Mesendoderm (in vitro differentiated cells): Measurements from ENCODE around the gene CTIF.

ENCODE experiments used
- DNase-seq: peaks from one replicate; pipeline ENCODE4 v3.0.0; 2013
- H2AK5ac ChIP-seq: 2 replicates; pipeline ENCODE4 v1.6.1; 2013; ENCODE audit warnings: low read length, inconsistent platforms
- H2BK120ac ChIP-seq: 2 replicates; pipeline ENCODE4 v1.6.1; 2013; ENCODE audit warnings: low read depth, mild to moderate bottlenecking, low read length, moderate library complexity, mixed read lengths
- H2BK15ac ChIP-seq: replicated peaks from 2 replicates; pipeline ENCODE4 v1.6.1; 2013; ENCODE audit warnings: low read depth, mild to moderate bottlenecking, moderate library complexity
- H2BK5ac ChIP-seq: 2 replicates; pipeline ENCODE4 v1.6.1; 2013; ENCODE audit warnings: low read length, inconsistent platforms
- H3K18ac ChIP-seq: 2 replicates; pipeline ENCODE4 v1.6.1; 2013; ENCODE audit warnings: mild to moderate bottlenecking, low read length, mixed read lengths
- H3K23ac ChIP-seq: one replicate; pipeline ENCODE4 v1.6.1; 2013; ENCODE audit warnings: low read length
- H3K27ac ChIP-seq: 2 replicates; pipeline ENCODE4 v1.5.1; 2013; ENCODE audit warnings: low read depth, mild to moderate bottlenecking, inconsistent platforms, low read length, moderate library complexity
- H3K27me3 ChIP-seq: 2 replicates; pipeline ENCODE4 v1.6.1; 2013; ENCODE audit warnings: low read length, control low read depth, mild to moderate bottlenecking, inconsistent platforms; ENCODE audit not compliant: insufficient read depth, poor library complexity
- H3K36me3 ChIP-seq: 2 replicates; pipeline ENCODE4 v1.6.1; 2013; ENCODE audit warnings: low read length, inconsistent platforms; ENCODE audit not compliant: control insufficient read depth, insufficient read depth
- H3K4ac ChIP-seq: one replicate; pipeline ENCODE4 v1.6.1; 2013; ENCODE audit warnings: low read depth, mild to moderate bottlenecking, low read length, moderate library complexity
- H3K4me1 ChIP-seq: 2 replicates; pipeline ENCODE4 v1.6.1; 2013; ENCODE audit warnings: low read depth, low read length, inconsistent platforms; ENCODE audit not compliant: control insufficient read depth
- H3K4me2 ChIP-seq: 2 replicates; pipeline ENCODE4 v1.6.1; 2013; ENCODE audit warnings: low read length
- H3K4me3 ChIP-seq: 2 replicates; pipeline ENCODE4 v1.5.1; 2013; ENCODE audit warnings: mild to moderate bottlenecking, low read length
- H3K56ac ChIP-seq: one replicate; pipeline ENCODE4 v1.6.1; 2013; ENCODE audit warnings: low read length
- H3K79me1 ChIP-seq: 2 replicates; pipeline ENCODE4 v1.6.1; 2013; ENCODE audit warnings: low read length, inconsistent platforms
- H3K79me2 ChIP-seq: 2 replicates; pipeline ENCODE4 v1.6.1; 2013; ENCODE audit warnings: mild to moderate bottlenecking, low read length; ENCODE audit not compliant: control insufficient read depth, insufficient read depth
- H3K9ac ChIP-seq: 2 replicates; pipeline ENCODE4 v1.6.1; 2013; ENCODE audit warnings: low read length, inconsistent platforms
- H4K5ac ChIP-seq: one replicate; pipeline ENCODE4 v1.6.1; 2013; ENCODE audit warnings: low read length
- H4K8ac ChIP-seq: one replicate; pipeline ENCODE4 v1.6.1; 2013; ENCODE audit warnings: low read depth, mild to moderate bottlenecking, control low read depth, low read length, moderate library complexity
- WGBS: extraction: QIAGEN DNeasy Blood & Tissue Kit; methylation state at CpG from one replicate; pipeline ENCODE4 v1.1.7; 2013; ENCODE audit warnings: low lambda C conversion rate, missing lambda C conversion rate; ENCODE audit not compliant: insufficient coverage; ENCODE audit errors: extremely low coverage; 5-methylcytosine and 5-hydroxymethylcytosine counted together

The CTIF gene

GRCh38 chr18:48815179-48815515 lies 276.3 kb downstream of the CTIF start:
- no peak for DNase-seq
- Histone ChIP-seq H3K79me1 (no peaks in the 10 kb centered on the region), H4K5ac (no peak overlapping the region), H3K4me1 (peaks cover 10% of the 10 kb centered on the region), H2BK5ac (no peak overlapping the region), H3K4me2 (no peak overlapping the region), H3K27ac (no peak overlapping the region), H3K4ac (no peak overlapping the region), H3K23ac (no peak overlapping the region), H3K56ac (no peak overlapping the region), H4K8ac (no peak overlapping the region), H3K9ac (no peak overlapping the region), H3K79me2 (no peaks in the 10 kb centered on the region), H3K4me3 (no peak overlapping the region), H3K18ac (no peak overlapping the region), H2AK5ac (no peak overlapping the region), H3K36me3 (no peaks in the 10 kb centered on the region), H2BK120ac (no peak overlapping the region), H2BK15ac (no peak overlapping the region), H3K27me3 (no peaks in the 10 kb centered on the region)
- no CpG with 5 or more reads among the region's 1 CpG for WGBS

GRCh38 chr18:48815581-48816324 lies 276.9 kb downstream of the CTIF start:
- Histone ChIP-seq H2BK15ac (no peak overlapping the region), H3K18ac (no peak overlapping the region)
- no peak for DNase-seq

GRCh38 chr18:48816554-48816953 lies 277.7 kb downstream of the CTIF start:
- no peak overlapping the region for H3K23ac ChIP-seq
- H3K4ac ChIP-seq = no peak overlapping the region
- H3K4me3 ChIP-seq = no peak overlapping the region
- no peak overlapping the region for H3K18ac ChIP-seq
- no peak for DNase-seq
- H2AK5ac ChIP-seq = no peak overlapping the region
- H3K79me1 ChIP-seq = no peaks in the 10 kb centered on the region
- H3K79me2 ChIP-seq = no peaks in the 10 kb centered on the region
- no peaks in the 10 kb centered on the region for H3K36me3 ChIP-seq
- no peaks in the 10 kb centered on the region for H3K27me3 ChIP-seq
- no peak overlapping the region for H3K9ac ChIP-seq
- no peak overlapping the region for H3K27ac ChIP-seq
- WGBS = no CpG with 5 or more reads among the region's 7 CpGs
- peaks cover 10% of the 10 kb centered on the region for H3K4me1 ChIP-seq
- H3K56ac ChIP-seq = no peak overlapping the region
- H2BK15ac ChIP-seq = no peak overlapping the region
- no peak overlapping the region for H2BK5ac ChIP-seq
- no peak overlapping the region for H3K4me2 ChIP-seq
- no peak overlapping the region for H2BK120ac ChIP-seq
- H4K5ac ChIP-seq = no peak overlapping the region
- H4K8ac ChIP-seq = no peak overlapping the region

More at GRCh38 chr18:48815581-48816324, 276.9 kb downstream of the CTIF start:
- H3K4me3 ChIP-seq = no peak overlapping the region
- no peak overlapping the region for H3K27ac ChIP-seq
- no peaks in the 10 kb centered on the region for H3K27me3 ChIP-seq
- H2BK5ac ChIP-seq = no peak overlapping the region
- H3K4ac ChIP-seq = no peak overlapping the region
- H3K36me3 ChIP-seq = no peaks in the 10 kb centered on the region
- no peak overlapping the region for H2BK120ac ChIP-seq
- peak overlapping the region; percentile 6 for H2AK5ac ChIP-seq
- no peak overlapping the region for H3K56ac ChIP-seq
- no peak overlapping the region for H4K8ac ChIP-seq
- no peaks in the 10 kb centered on the region for H3K79me1 ChIP-seq
- no peak overlapping the region for H3K9ac ChIP-seq
- H3K4me1 ChIP-seq = peaks cover 10% of the 10 kb centered on the region
- no peak overlapping the region for H4K5ac ChIP-seq
- no peaks in the 10 kb centered on the region for H3K79me2 ChIP-seq
- WGBS = no CpG with 5 or more reads among the region's 5 CpGs
- H3K23ac ChIP-seq = no peak overlapping the region
- H3K4me2 ChIP-seq = no peak overlapping the region

- no peak overlapping the region for H3K4me2 ChIP-seq
- no peak overlapping the region for H4K5ac ChIP-seq
- H2BK5ac ChIP-seq = no peak overlapping the region
- H3K4me1 ChIP-seq = peaks cover 10% of the 10 kb centered on the region
- no peaks in the 10 kb centered on the region for H3K36me3 ChIP-seq
- H2BK120ac ChIP-seq = no peak overlapping the region
- no peak overlapping the region for H4K8ac ChIP-seq
- H3K56ac ChIP-seq = no peak overlapping the region
- no peak overlapping the region for H3K4me3 ChIP-seq
- H2BK15ac ChIP-seq = no peak overlapping the region
- no peak for DNase-seq
- no peak overlapping the region for H3K4ac ChIP-seq
- no peaks in the 10 kb centered on the region for H3K27me3 ChIP-seq
- H3K79me1 ChIP-seq = no peaks in the 10 kb centered on the region
- H3K9ac ChIP-seq = no peak overlapping the region
- no peak overlapping the region for H3K18ac ChIP-seq
- H3K23ac ChIP-seq = no peak overlapping the region
- no peaks in the 10 kb centered on the region for H3K79me2 ChIP-seq
- H2AK5ac ChIP-seq = no peak overlapping the region
- WGBS = no CpG with 5 or more reads among the region's 17 CpGs
- H3K27ac ChIP-seq = no peak overlapping the region
Observed at GRCh38 chr18:48817021-48817461, 278.2 kb downstream of the CTIF start.

- no peak overlapping the region for H3K18ac ChIP-seq
Observed at GRCh38 chr18:48818329-48819254, 279.8 kb downstream of the CTIF start.

More at GRCh38 chr18:48818329-48819254, 279.8 kb downstream of the CTIF start:
- H3K36me3 ChIP-seq = no peaks in the 10 kb centered on the region
- H2BK5ac ChIP-seq = no peak overlapping the region
- H4K5ac ChIP-seq = no peak overlapping the region
- H3K27me3 ChIP-seq = no peaks in the 10 kb centered on the region
- no peak overlapping the region for H2BK120ac ChIP-seq
- no peak overlapping the region for H3K27ac ChIP-seq
- no peak overlapping the region for H3K4me2 ChIP-seq
- no peaks in the 10 kb centered on the region for H3K79me2 ChIP-seq
- no peaks in the 10 kb centered on the region for H3K79me1 ChIP-seq
- H2AK5ac ChIP-seq = no peak overlapping the region
- no peak overlapping the region for H3K56ac ChIP-seq
- no peak overlapping the region for H3K4ac ChIP-seq
- H3K4me3 ChIP-seq = no peak overlapping the region
- no peak for DNase-seq
- H4K8ac ChIP-seq = no peak overlapping the region
- peaks cover 5% of the 10 kb centered on the region for H3K4me1 ChIP-seq
- no peak overlapping the region for H3K9ac ChIP-seq
- no peak overlapping the region for H2BK15ac ChIP-seq
- no peak overlapping the region for H3K23ac ChIP-seq
- no CpG with 5 or more reads among the region's 18 CpGs for WGBS
